HL-60 (cell line): ENCODE measurements around the gene EPYC.

Experiments used
- DNase-seq, 2 experiments: peaks; one replicate each; pipeline ENCODE4 v3.0.0-alpha.2; 2010 to 2020; ENCODE audit warnings: low read depth in 1 of 2, low spot score in 1 of 2
- H3K27ac ChIP-seq: fragments of 250-450 bp; sonication (Bioruptor Pico); replicated peaks from 2 replicates; pipeline ENCODE4 v1.5.1; 2020; ENCODE audit warnings: mild to moderate bottlenecking, moderate library complexity
- H3K27me3 ChIP-seq: fragments of 250-450 bp; sonication (Bioruptor Pico); 2 replicates; pipeline ENCODE4 v1.5.1; 2021; ENCODE audit warnings: mild to moderate bottlenecking, moderate library complexity; ENCODE audit not compliant: insufficient read depth, poor library complexity, severe bottlenecking
- H3K4me3 ChIP-seq: replicated peaks from 2 replicates; pipeline ENCODE4 v1.5.1; 2011; ENCODE audit warnings: mild to moderate bottlenecking, control low read depth, low read length; ENCODE audit not compliant: insufficient read depth
- GABPA ChIP-seq: IDR thresholded peaks from 2 replicates; pipeline ENCODE4 v1.6.1; 2012; ENCODE audit warnings: low read depth
- POLR2AphosphoS5 ChIP-seq: IDR thresholded peaks from 2 replicates; pipeline ENCODE4 v1.6.1; 2012; ENCODE audit warnings: low read depth
- SPI1 ChIP-seq: IDR thresholded peaks from 2 replicates; pipeline ENCODE4 v1.6.1; 2012; ENCODE audit warnings: low read depth, mild to moderate bottlenecking, borderline replicate concordance
- TF ChIP-seq, protein P1 (sequence below): IDR thresholded peaks from 2 replicates; pipeline ENCODE4 v1.6.1; 2012; ENCODE audit warnings: low read depth; ENCODE audit not compliant: insufficient replicate concordance
- TF ChIP-seq, protein P2 (sequence below): IDR thresholded peaks from one replicate; pipeline ENCODE4 v1.5.1; 2011; ENCODE audit warnings: low read length, control low read depth, inconsistent platforms; ENCODE audit not compliant: insufficient read depth

Gene EPYC

DNA sequence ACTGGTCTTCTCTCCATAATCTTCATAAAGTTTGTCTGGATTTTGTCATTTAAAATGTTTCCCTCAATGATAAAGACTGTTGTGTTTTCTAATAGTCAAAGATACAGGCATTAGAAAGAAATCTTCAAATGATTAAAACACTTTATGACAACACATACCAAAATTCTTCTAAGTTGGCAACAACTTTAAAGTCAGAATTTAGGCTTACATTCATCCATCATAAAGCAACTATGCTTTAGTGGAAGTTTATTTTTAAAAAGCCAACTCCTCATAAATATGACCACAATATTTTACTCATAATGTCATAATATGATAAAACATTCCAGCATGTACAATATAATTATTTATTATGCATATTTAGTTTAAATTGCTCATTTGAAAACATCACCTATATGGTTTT lies 32.5 kb downstream of the EPYC start:
- H3K27ac ChIP-seq = no peak overlapping the region
- H3K4me3 ChIP-seq = no peak overlapping the region
- DNase-seq = no peak
- TF ChIP-seq, protein P1, sequence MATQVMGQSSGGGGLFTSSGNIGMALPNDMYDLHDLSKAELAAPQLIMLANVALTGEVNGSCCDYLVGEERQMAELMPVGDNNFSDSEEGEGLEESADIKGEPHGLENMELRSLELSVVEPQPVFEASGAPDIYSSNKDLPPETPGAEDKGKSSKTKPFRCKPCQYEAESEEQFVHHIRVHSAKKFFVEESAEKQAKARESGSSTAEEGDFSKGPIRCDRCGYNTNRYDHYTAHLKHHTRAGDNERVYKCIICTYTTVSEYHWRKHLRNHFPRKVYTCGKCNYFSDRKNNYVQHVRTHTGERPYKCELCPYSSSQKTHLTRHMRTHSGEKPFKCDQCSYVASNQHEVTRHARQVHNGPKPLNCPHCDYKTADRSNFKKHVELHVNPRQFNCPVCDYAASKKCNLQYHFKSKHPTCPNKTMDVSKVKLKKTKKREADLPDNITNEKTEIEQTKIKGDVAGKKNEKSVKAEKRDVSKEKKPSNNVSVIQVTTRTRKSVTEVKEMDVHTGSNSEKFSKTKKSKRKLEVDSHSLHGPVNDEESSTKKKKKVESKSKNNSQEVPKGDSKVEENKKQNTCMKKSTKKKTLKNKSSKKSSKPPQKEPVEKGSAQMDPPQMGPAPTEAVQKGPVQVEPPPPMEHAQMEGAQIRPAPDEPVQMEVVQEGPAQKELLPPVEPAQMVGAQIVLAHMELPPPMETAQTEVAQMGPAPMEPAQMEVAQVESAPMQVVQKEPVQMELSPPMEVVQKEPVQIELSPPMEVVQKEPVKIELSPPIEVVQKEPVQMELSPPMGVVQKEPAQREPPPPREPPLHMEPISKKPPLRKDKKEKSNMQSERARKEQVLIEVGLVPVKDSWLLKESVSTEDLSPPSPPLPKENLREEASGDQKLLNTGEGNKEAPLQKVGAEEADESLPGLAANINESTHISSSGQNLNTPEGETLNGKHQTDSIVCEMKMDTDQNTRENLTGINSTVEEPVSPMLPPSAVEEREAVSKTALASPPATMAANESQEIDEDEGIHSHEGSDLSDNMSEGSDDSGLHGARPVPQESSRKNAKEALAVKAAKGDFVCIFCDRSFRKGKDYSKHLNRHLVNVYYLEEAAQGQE = no peak
- TF ChIP-seq GABPA = no peak
- TF ChIP-seq, protein P2, sequence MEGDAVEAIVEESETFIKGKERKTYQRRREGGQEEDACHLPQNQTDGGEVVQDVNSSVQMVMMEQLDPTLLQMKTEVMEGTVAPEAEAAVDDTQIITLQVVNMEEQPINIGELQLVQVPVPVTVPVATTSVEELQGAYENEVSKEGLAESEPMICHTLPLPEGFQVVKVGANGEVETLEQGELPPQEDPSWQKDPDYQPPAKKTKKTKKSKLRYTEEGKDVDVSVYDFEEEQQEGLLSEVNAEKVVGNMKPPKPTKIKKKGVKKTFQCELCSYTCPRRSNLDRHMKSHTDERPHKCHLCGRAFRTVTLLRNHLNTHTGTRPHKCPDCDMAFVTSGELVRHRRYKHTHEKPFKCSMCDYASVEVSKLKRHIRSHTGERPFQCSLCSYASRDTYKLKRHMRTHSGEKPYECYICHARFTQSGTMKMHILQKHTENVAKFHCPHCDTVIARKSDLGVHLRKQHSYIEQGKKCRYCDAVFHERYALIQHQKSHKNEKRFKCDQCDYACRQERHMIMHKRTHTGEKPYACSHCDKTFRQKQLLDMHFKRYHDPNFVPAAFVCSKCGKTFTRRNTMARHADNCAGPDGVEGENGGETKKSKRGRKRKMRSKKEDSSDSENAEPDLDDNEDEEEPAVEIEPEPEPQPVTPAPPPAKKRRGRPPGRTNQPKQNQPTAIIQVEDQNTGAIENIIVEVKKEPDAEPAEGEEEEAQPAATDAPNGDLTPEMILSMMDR = no peak
- TF ChIP-seq SPI1 = no peak
- no peak for TF ChIP-seq POLR2AphosphoS5
- H3K27me3 ChIP-seq = no peaks in the 10 kb centered on the region

DNA sequence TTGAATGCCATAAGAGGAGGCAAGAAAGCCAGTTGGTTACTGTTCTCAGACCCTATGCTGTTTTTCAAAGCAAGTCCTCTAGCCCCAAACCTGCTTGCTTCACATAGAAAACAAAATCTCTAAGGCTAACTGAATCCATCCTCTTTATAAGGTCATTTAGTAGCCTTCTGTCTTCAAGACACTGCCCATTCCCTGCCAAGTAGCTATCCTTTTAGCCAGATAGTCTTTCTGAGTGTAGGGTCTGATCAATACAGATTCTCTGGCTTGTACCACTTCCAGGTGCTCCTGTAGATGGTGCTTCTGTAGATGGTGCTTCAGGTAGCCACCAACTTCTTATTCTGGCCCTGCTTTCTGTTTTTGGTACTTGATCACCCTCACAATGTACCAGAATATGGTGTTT lies 33.9 kb downstream of the EPYC start:
- TF ChIP-seq SPI1 (no peak), POLR2AphosphoS5 (no peak), GABPA (no peak)
- TF ChIP-seq, protein P2 = no peak
- TF ChIP-seq, protein P1 = no peak
- Histone ChIP-seq H3K27me3 (no peaks in the 10 kb centered on the region), H3K27ac (no peak overlapping the region), H3K4me3 (no peak overlapping the region)
- no peak for DNase-seq

DNA sequence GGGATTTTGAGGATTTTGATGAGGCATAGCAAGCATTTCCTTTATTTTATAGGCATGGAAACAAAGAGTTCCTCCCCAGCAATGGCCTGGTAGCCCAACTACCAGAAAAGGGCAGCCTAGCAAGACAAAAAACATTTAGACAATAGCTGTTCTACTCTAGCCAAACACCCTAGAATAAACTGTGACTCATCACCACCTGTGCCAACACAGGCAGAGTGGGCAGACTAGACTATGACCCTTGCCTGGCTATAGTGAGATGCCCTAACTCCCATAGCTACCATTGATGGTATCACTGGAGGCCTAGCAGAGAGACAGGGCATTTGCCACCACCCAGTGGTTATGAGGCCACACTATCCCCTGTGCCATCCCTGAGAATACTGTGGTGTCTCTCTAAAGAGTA lies 34.3 kb downstream of the EPYC start:
- TF ChIP-seq, protein P1 = no peak
- no peak for TF ChIP-seq POLR2AphosphoS5
- TF ChIP-seq GABPA = no peak
- TF ChIP-seq SPI1 = no peak
- TF ChIP-seq, protein P2 = no peak
- H3K4me3 ChIP-seq = no peak overlapping the region
- H3K27ac ChIP-seq = no peak overlapping the region
- DNase-seq = no peak
- H3K27me3 ChIP-seq = no peaks in the 10 kb centered on the region
